Measurements from ENCODE around the gene PSME3.
"Not testable (repeated sequence)": the region's sequence is repeated elsewhere in the genome, so short reads cannot be mapped to it uniquely, and the experiment has no call there.

DNA sequence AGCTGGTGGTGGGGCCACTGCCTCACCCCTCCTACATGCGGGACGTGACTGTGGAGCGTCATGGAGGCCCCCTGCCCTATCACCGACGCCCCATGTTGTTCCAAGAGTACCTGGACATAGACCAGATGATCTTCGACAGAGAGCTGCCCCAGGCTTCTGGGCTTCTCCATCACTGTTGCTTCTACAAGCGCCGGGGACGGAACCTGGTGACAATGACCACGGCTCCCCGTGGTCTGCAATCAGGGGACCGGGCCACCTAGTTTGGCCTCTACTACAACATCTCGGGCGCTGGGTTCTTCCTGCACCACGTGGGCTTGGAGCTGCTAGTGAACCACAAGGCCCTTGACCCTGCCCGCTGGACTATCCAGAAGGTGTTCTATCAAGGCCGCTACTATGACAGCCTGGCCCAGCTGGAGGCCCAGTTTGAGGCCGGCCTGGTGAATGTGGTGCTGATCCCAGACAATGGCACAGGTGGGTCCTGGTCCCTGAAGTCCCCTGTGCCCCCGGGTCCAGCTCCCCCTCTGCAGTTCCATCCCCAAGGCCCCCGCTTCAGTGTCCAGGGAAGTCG lies 34.6 kb downstream of the PSME3 start:
- TF ChIP-seq, protein P1, sequence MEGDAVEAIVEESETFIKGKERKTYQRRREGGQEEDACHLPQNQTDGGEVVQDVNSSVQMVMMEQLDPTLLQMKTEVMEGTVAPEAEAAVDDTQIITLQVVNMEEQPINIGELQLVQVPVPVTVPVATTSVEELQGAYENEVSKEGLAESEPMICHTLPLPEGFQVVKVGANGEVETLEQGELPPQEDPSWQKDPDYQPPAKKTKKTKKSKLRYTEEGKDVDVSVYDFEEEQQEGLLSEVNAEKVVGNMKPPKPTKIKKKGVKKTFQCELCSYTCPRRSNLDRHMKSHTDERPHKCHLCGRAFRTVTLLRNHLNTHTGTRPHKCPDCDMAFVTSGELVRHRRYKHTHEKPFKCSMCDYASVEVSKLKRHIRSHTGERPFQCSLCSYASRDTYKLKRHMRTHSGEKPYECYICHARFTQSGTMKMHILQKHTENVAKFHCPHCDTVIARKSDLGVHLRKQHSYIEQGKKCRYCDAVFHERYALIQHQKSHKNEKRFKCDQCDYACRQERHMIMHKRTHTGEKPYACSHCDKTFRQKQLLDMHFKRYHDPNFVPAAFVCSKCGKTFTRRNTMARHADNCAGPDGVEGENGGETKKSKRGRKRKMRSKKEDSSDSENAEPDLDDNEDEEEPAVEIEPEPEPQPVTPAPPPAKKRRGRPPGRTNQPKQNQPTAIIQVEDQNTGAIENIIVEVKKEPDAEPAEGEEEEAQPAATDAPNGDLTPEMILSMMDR (IDR thresholded peaks at IDR 0.05) = not testable (repeated sequence)
- not testable (repeated sequence) for TF ChIP-seq POLR2A (IDR thresholded peaks at IDR 0.05)

Data from body of pancreas (tissue), 4 donors.